Heart right ventricle (tissue), 16 donors: Measurements from ENCODE around the gene RAD54L2. TPM values are rescaled to one million over a fixed set of nuclear protein-coding genes. Genes with fewer than 3 reads are reported as not detected.
"Not testable (repeated sequence)": the region's sequence is repeated elsewhere in the genome, so short reads cannot be mapped to it uniquely, and the experiment has no call there.

Experiments used
- ATAC-seq, 8 donors: fragments of 200-7000 bp; cut with Tn5 transposase; one replicate each; pipeline ENCODE4 v1.9.1; 2020; ENCODE audit warnings: mild to moderate bottlenecking in 8 of 8, moderate library complexity in 8 of 8, moderate number of reproducible peaks in 1 of 8
- DNase-seq, 2 donors: peaks; one replicate each; pipeline ENCODE4 v3.0.0-alpha.2; 2020
- H3K27ac ChIP-seq, 10 donors: fragments of 200-600 bp; sonication (generic) in 2 of 10; one replicate each; pipeline versions ENCODE4 v1.5.0 to v1.8.0; 2020 to 2022; ENCODE audit warnings: mild to moderate bottlenecking in 3 of 10
- H3K27me3 ChIP-seq, 7 donors: fragments of 200-600 bp; one replicate each; pipeline ENCODE4 v1.8.0; 2021 to 2022; ENCODE audit warnings: mild to moderate bottlenecking in 2 of 7
- H3K36me3 ChIP-seq, 9 donors: fragments of 200-600 bp; sonication (generic) in 1 of 9; one replicate each; pipeline versions ENCODE4 v1.5.0 to v1.8.0; 2020 to 2022; ENCODE audit warnings: mild to moderate bottlenecking in 2 of 9
- H3K4me1 ChIP-seq, 9 donors: fragments of 200-600 bp; sonication (generic) in 1 of 9; one replicate each; pipeline versions ENCODE4 v1.5.0 to v1.8.0; 2020 to 2022; ENCODE audit warnings: mild to moderate bottlenecking in 4 of 9
- H3K4me3 ChIP-seq, 10 donors: fragments of 200-600 bp; sonication (generic) in 2 of 10; one replicate each; pipeline versions ENCODE4 v1.5.0 to v1.8.0; 2020 to 2022; ENCODE audit warnings: mild to moderate bottlenecking in 7 of 10, moderate library complexity in 2 of 10
- H3K9me3 ChIP-seq, 11 donors: fragments of 200-600 bp in 10 of 11; sonication (generic) in 2 of 11; one replicate each; pipeline versions ENCODE4 v1.5.0 to v1.8.0; 2013 to 2022; ENCODE audit warnings: mild to moderate bottlenecking in 2 of 11, control low read depth in 1 of 11, moderate library complexity in 1 of 11
- WGBS, 2 donors: extraction: QIAGEN DNeasy Blood & Tissue Kit; methylation state at CpG; one replicate each; pipeline ENCODE4 v1.1.7; 2013; ENCODE audit warnings: inconsistent platforms in 1 of 2; 5-methylcytosine and 5-hydroxymethylcytosine counted together
- intact Hi-C, 10 donors: fragments of 100-400 bp; cut with DNase I; formaldehyde crosslinking; loops; one replicate each; pipeline versions ENCODE4 v1.11.1 to v1.14.2; 2022
- polyA plus RNA-seq, 2 donors: library from polyadenylated mRNA; stranded (reverse); fragments of 200-250 nt; gene quantifications; one replicate each; pipeline ENCODE4 v1.2.3, GENCODE V29; 2013
- total RNA-seq, 10 donors: library from RNA; stranded (reverse); fragmentation: NEBNext Ultra II Directional in 3 of 10; extraction: Animal tissue kit (Norgen Biotek cat#: 25700) in 3 of 10; gene quantifications; one replicate each; pipeline versions ENCODE4 v1.2.1 to v1.2.4, GENCODE V29; 2021 to 2023
- TF ChIP-seq, protein P1 (sequence below), 9 donors: fragments of 200-600 bp; sonication (generic) in 2 of 9; IDR thresholded peaks; one replicate each; pipeline versions ENCODE4 v1.5.0 to v1.8.0; 2021 to 2022; ENCODE audit warnings: antibody characterized with exemption in 9 of 9, mild to moderate bottlenecking in 5 of 9, moderate library complexity in 1 of 9
- donor health status: Arrhythmogenic right ventricular cardiomyopathy.
- donor health status: ischemic (EF 13 %, LVEDD 7.1; RV severe dilation, severe dysfunction).
- donor health status: healthy with polysubstance abuse.
- donor health status: DM: no; HTN: yes; CAD: no.
- donor health status: DM: no; HTN: no; CAD: no.
- donor health status: ischemic (EF 25% LVEDD 6.9; RV normal size, moderate dysfunction).
- donor health status: ischemic (EF 25% LVEDD 5.7; RV mildly dilated, moderate dysfunction).
- donor health status: healthy.
- donor health status: DM: yes; HTN: yes; CAD: no.
- donor health status: Ischemic cardiomyopathy.
- donor health status: ischemic (EF 35%, LVEDD 5.7; RV mildly dilated, moderate dysfunction).
- donor health status: nonischemic (EF 11% LVEDD 7.7; RV severe dilation, severe dysfunction).
- donor health status: DM: yes; HTN: yes; CAD: no.
- donor health status: PGD.
- donor health status: ischemic (EF 29% LVEDD 5.4; RV normal size, mild dysfunction).
- donor health status: nonischemic (EF 23%, LVEDD 6.1; RV moderate dilation, normal function).

Gene RAD54L2
- total and polyA plus RNA-seq, 12 donors = 1.8 to 14.5 (median 12.9) TPM

DNA sequence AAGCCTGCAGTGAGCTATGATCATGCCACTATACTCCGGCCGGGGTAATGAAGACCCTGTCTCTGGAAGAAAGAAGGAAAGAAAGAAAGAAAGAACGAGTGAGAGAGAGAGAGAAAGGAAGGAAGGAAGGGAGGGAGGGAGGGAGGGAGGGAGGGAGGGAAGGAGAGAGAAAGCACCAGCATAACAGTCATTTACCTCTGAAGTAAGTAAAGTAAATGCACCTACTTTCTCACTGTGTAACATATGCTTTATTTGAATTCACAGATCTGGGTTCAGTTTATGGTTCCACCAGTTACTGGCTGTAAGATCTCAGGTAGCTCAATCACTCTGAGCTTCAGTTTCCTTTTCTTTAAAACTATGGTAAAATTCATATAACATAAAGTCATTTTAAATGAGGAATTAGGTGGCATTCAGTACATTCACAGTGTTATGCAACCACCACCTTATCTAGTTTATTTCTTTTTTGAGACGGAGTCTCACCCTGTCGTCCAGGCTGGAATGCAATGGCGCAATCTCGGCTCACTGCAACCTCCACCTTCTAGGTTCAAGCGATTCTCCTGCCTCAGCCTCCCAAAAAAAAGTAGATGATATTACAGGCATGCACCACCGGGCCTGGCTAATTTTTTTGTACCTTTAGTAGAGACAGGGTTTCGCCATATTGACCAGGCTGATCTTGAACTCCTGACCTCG, 16.1 kb upstream of the RAD54L2 start:
- Histone ChIP-seq H3K27ac (no peak overlapping the region), H3K4me1 (no peaks in the 10 kb centered on the region), H3K36me3 (no peaks in the 10 kb centered on the region), H3K9me3 (no peaks in the 10 kb centered on the region), H3K27me3 (no peaks in the 10 kb centered on the region), H3K4me3 (no peak overlapping the region)
- WGBS, 2 donors = 66 to 73% methylated on average over 11 of the region's 11 CpGs
- ATAC-seq = no peak
- intact Hi-C loops = no loop called here
- DNase-seq = no peak
- TF ChIP-seq, protein P1, sequence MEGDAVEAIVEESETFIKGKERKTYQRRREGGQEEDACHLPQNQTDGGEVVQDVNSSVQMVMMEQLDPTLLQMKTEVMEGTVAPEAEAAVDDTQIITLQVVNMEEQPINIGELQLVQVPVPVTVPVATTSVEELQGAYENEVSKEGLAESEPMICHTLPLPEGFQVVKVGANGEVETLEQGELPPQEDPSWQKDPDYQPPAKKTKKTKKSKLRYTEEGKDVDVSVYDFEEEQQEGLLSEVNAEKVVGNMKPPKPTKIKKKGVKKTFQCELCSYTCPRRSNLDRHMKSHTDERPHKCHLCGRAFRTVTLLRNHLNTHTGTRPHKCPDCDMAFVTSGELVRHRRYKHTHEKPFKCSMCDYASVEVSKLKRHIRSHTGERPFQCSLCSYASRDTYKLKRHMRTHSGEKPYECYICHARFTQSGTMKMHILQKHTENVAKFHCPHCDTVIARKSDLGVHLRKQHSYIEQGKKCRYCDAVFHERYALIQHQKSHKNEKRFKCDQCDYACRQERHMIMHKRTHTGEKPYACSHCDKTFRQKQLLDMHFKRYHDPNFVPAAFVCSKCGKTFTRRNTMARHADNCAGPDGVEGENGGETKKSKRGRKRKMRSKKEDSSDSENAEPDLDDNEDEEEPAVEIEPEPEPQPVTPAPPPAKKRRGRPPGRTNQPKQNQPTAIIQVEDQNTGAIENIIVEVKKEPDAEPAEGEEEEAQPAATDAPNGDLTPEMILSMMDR (IDR thresholded peaks at IDR 0.05) = no peak

DNA sequence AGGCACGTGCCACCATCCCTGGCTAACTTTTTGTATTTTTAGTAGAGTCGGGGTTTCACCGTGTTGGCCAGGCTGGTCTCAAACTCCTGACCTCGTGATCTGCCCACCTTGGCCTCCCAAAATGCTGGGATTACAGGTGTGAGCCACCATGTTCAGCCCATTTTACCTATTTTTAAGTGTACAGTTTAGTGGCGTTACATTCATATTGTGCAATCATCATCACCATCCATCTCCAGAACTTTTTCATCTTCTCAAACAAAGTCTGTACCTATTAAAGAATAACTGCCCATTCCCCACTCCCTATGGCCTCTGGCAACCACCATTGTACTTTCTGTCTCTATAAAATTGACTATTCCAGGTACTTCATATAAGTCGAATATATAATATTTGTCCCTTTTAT, 13.6 kb upstream of the RAD54L2 start:
- DNase-seq, H3K4me3 ChIP-seq, H3K9me3 ChIP-seq, H3K27ac ChIP-seq, H3K4me1 ChIP-seq, intact Hi-C loops, ATAC-seq, H3K36me3 ChIP-seq: not testable (repeated sequence)
- peaks cover 0 to 12% (median 0%) of the 10 kb centered on the region in 7 donors for H3K27me3 ChIP-seq
- 88 to 89% methylated on average over 6 of the region's 6 CpGs for WGBS, 2 donors

DNA sequence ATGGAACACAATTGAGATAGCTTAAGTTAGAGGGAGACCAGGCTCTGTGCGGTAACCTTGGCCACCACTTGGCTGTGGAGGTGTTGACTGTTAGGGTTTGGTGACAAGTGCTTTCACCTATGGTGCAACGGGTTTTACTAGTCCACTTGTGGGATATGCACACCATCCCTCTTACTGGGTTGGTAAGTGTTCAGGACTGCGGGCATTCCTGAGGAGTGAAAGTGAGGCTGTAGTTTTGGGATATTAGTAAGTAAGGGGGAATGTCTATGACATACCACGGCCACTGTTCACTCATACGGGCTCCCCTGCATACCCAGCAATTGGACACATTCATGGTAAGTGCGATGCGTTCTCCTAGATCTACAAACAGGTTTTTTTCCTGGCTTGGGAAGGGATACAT, 8.0 kb upstream of the RAD54L2 start:
- H3K4me3 ChIP-seq = no peak overlapping the region
- intact Hi-C loops = no loop called here
- H3K27me3 ChIP-seq = peaks cover 0 to 21% (median 0%) of the 10 kb centered on the region in 7 donors
- WGBS, 2 donors = 90 to 91% methylated on average over 7 of the region's 7 CpGs
- TF ChIP-seq, protein P1 (IDR thresholded peaks at IDR 0.05) = no peak
- ATAC-seq = no peak
- H3K36me3 ChIP-seq = no peaks in the 10 kb centered on the region
- H3K4me1 ChIP-seq = no peaks in the 10 kb centered on the region
- no peaks in the 10 kb centered on the region for H3K9me3 ChIP-seq
- DNase-seq = no peak
- no peak overlapping the region for H3K27ac ChIP-seq

DNA sequence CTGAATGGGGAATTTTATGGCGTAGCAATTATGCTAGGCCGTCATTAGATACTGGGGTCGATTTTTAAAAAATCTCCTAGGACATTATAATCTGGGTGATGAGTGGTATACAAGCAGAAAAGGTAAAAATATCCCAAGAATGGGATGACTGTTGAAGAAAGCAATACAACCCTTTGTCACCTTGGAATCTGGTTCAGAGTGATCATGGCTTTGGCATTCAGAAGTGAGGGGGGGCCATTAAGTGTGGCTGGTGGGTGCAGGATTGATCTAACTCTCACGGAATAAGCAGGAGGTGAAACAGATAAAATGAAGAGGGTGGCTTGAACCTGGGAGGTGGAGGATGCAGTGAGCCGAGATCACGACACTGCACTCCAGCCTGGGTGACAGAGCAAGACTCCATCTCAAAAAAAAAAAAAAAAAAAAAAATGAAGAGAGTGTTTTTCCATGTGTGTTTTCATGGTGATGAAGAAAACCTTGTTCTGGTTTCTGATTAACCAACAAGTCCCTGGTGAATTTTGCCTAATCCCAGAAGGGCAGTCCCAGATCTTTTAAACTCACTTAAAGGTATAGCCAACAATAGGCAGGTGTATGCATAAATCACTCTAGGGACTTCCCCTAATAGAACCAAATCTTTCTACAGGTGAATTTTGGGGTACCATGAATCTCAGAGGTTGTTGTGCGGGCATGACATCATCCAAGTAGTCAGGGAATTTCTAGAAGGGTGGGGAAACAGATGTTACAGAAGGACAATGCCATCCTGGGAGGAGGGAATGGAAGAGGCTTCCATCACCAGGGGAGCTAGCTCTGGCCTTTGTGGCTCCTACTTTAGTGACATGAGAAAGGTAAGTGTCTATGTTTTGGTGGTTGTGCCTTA, 3.1 kb upstream of the RAD54L2 start:
- intact Hi-C loops = loop anchor here in 2 of 10 donors (5.0 kb wide), 1 partner anchor 33 kb away; the partner anchor contains the start of gene DCAF1 (in 2 of the 2)
- no peaks in the 10 kb centered on the region for H3K36me3 ChIP-seq
- DNase-seq = no peak
- H3K27ac ChIP-seq = no peak overlapping the region
- H3K27me3 ChIP-seq = peaks cover 0 to 6% (median 0%) of the 10 kb centered on the region in 7 donors
- ATAC-seq = no peak
- no peaks in the 10 kb centered on the region for H3K9me3 ChIP-seq
- WGBS, 2 donors = 67 to 73% methylated on average over 7 of the region's 7 CpGs
- TF ChIP-seq, protein P1 (IDR thresholded peaks at IDR 0.05) = no peak
- no peak overlapping the region for H3K4me3 ChIP-seq
- H3K4me1 ChIP-seq = peaks cover 11 to 22% (median 20%) of the 10 kb centered on the region in 9 donors

DNA sequence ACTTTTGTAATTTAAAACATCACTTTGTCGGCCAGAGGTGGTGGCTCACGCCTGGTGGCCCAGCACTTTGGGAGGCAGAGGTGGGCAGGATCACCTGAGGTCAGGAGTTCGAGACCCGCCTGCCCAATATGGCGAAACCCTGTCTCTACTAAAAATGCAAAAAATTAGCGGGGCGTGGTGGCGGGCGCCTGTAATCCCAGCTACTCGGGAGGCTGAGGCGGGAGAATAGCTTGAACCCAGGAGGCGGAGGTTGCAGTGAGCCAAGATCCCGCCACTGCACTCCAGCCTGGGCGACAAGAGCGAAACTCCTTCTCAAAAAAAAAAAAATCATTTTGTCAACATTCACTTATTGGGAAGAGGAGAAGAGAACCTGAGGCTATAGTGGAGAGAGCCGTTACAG, 888 bp upstream of the RAD54L2 start:
- not testable (repeated sequence) for H3K9me3 ChIP-seq, ATAC-seq, DNase-seq, H3K27me3 ChIP-seq
- peak overlapping the region in 9 of 10 donors; percentile 82 to 98 (median 96) for H3K4me3 ChIP-seq
- WGBS, 2 donors = 84 to 86% methylated on average over 16 of the region's 16 CpGs
- peaks cover 0 to 16% (median 0%) of the 10 kb centered on the region in 9 donors for H3K36me3 ChIP-seq
- peaks cover 11 to 31% (median 24%) of the 10 kb centered on the region in 9 donors for H3K4me1 ChIP-seq
- H3K27ac ChIP-seq = peak overlapping the region in 9 of 10 donors; percentile 82 to 95 (median 93)
- intact Hi-C loops = loop anchor here in 2 of 10 donors (5.0 kb wide), 1 partner anchor 35 kb away; the partner anchor contains the start of gene DCAF1 (in 2 of the 2)
